Ovary (tissue), 9 donors: Measurements from ENCODE around the gene NPDC1. TPM values are rescaled to one million over a fixed set of nuclear protein-coding genes. Genes with fewer than 3 reads are reported as not detected.
A peak's percentile ranks its signal among the peaks of the same experiment; 100 is the strongest.

Experiments used
- DNase-seq, 5 donors: peaks; one replicate each; pipeline ENCODE4 v3.0.0-alpha.2; 2019 to 2020
- H3K27ac ChIP-seq, 2 donors: fragments of 200-600 bp; one replicate each; pipeline versions ENCODE4 v1.5.1 to v1.8.0; 2019 to 2022
- H3K27me3 ChIP-seq: fragments of 200-600 bp; one replicate; pipeline ENCODE4 v1.8.0; 2022
- H3K36me3 ChIP-seq: fragments of 200-600 bp; sonication (generic); one replicate; pipeline ENCODE4 v1.5.1; 2019
- H3K4me1 ChIP-seq: one replicate; pipeline ENCODE4 v1.8.1; 2013; ENCODE audit warnings: mild to moderate bottlenecking, moderate library complexity; ENCODE audit not compliant: insufficient read depth
- H3K4me3 ChIP-seq: fragments of 200-600 bp; sonication (generic); one replicate; pipeline ENCODE4 v1.5.1; 2017
- H3K9me3 ChIP-seq, 2 donors: fragments of 200-600 bp in 1 of 2; sonication (generic) in 1 of 2; one replicate each; pipeline versions ENCODE4 v1.5.1 to v1.8.1; 2013 to 2019; ENCODE audit warnings: mild to moderate bottlenecking in 1 of 2, moderate library complexity in 1 of 2
- EP300 ChIP-seq: sonication (generic); formaldehyde crosslinking; IDR thresholded peaks from one replicate; pipeline ENCODE4 v1.6.1; 2017; ENCODE audit warnings: antibody characterized with exemption
- POLR2A ChIP-seq: fragments of 450-650 bp; IDR thresholded peaks from one replicate; pipeline ENCODE4 v1.6.1; 2017; ENCODE audit warnings: antibody characterized with exemption, mild to moderate bottlenecking, moderate library complexity
- WGBS, 3 donors: extraction: QIAGEN DNeasy Blood & Tissue Kit in 1 of 3; methylation state at CpG; one replicate each; pipeline versions ENCODE4 v1.1.5 to v1.1.7; 2013 to 2017; 5-methylcytosine and 5-hydroxymethylcytosine counted together
- intact Hi-C, 4 donors: fragments of 100-400 bp; cut with DNase I; formaldehyde crosslinking; loops; one replicate each; pipeline versions ENCODE4 v1.11.0 to v1.15.1; 2022 to 2023
- polyA plus RNA-seq, 2 donors: library from polyadenylated mRNA; stranded (reverse); fragments of 200-250 nt in 1 of 2; fragments of 350-450 nt in 1 of 2; fragmentation: Illumina TruSeq in 1 of 2; extraction: RNeasy Lipid Tissue Mini Kit (QIAGEN cat#74804) in 1 of 2; gene quantifications; one replicate each; pipeline ENCODE4 v1.2.3, GENCODE V29; 2013 to 2014
- total RNA-seq, 7 donors: library from RNA; depleted of rRNA in 2 of 7; stranded (reverse); fragments of >200 nt in 2 of 7; fragmentation: NEBNext Ultra II Directional in 3 of 7; extraction: Animal tissue kit (Norgen Biotek cat#: 25700) in 3 of 7; gene quantifications; one replicate each; pipeline versions ENCODE4 v1.1.0 to v1.2.4, GENCODE V29; 2016 to 2023
- TF ChIP-seq, protein P1 (sequence below), 3 donors: fragments of 450-650 bp in 2 of 3; fragments of 200-600 bp in 1 of 3; IDR thresholded peaks; one replicate each; pipeline versions ENCODE4 v1.5.1 to v1.8.0; 2016 to 2022; ENCODE audit warnings: antibody characterized with exemption in 3 of 3, mild to moderate bottlenecking in 1 of 3
- donor health status: DM: no; HTN: no; CAD: no; lungs with moderate emphysema.
- donor health status: DM: no; HTN: no; CAD: no.
- donor health status: Bipolar disorder and iron deficiency.
- donor health status: DM: yes; HTN: yes; CAD: no.
- donor health status: DM: no; HTN: no; CAD: no.
- donor health status: DM: yes; HTN: yes; CAD: no.

The NPDC1 gene
- total and polyA plus RNA-seq, 9 donors = 2.1 to 112 (median 49.9) TPM

DNA sequence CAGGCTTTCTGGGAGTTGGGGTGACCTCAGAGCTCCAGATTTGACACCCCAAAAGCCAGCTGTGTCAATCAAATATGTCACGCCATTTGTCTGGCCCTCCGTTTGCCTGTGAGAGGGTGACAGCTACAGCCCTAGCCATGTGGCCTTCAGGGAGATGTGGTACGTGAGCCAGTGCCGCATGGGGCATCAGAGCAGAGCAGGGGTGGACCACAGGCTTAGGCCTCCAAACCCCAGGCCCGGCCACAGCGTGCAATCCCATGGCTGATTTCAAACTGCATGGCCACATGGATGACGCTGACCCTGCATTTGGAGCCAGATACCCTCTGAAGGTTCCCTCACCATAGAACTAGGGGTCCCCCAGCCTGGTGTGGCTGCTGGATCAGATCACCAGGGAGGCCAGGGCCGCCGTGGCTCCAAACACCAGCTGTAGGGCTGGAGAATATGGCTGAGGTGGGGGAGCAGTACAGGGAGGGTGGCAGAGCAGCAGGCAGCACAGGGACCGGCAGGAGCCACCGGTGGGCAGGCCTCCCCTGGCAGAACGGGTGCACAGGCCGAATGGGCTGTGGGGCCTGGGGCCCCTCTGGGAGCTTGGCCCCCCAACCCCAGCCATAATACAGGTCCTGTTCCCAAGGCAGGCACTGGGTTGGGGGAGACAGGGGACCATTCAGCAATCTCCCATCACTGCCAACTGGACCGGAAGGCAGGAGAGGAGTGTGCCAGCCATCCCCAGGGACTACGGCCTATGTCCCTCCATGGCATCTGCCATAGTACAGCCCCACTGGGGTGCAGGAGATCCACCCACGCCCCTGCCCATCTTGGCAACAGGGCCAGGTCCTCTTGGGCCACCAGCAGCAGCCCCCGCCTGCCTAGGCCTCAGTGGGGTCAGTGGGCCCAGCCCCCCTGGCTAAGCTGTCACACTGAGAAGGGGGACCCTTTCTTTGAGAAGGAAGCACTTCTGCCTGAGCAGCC is 22.8 kb upstream of the NPDC1 start:
- Histone ChIP-seq H3K4me3 (no peak overlapping the region), H3K36me3 (no peaks in the 10 kb centered on the region), H3K4me1 (no peaks in the 10 kb centered on the region), H3K27me3 (peaks cover 4% of the 10 kb centered on the region), H3K9me3 (no peaks in the 10 kb centered on the region), H3K27ac (no peak overlapping the region)
- TF ChIP-seq, protein P1, sequence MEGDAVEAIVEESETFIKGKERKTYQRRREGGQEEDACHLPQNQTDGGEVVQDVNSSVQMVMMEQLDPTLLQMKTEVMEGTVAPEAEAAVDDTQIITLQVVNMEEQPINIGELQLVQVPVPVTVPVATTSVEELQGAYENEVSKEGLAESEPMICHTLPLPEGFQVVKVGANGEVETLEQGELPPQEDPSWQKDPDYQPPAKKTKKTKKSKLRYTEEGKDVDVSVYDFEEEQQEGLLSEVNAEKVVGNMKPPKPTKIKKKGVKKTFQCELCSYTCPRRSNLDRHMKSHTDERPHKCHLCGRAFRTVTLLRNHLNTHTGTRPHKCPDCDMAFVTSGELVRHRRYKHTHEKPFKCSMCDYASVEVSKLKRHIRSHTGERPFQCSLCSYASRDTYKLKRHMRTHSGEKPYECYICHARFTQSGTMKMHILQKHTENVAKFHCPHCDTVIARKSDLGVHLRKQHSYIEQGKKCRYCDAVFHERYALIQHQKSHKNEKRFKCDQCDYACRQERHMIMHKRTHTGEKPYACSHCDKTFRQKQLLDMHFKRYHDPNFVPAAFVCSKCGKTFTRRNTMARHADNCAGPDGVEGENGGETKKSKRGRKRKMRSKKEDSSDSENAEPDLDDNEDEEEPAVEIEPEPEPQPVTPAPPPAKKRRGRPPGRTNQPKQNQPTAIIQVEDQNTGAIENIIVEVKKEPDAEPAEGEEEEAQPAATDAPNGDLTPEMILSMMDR (IDR thresholded peaks at IDR 0.05) = no peak
- TF ChIP-seq POLR2A (no peak), EP300 (no peak)
- intact Hi-C loops = loop anchor here in 1 of 4 donors (5.0 kb wide), 1 partner anchor 42 kb away; the partner anchor contains the start of gene ABCA2
- 83 to 87% (median 85%) methylated on average over 17 of the region's 17 CpGs for WGBS, 3 donors
- DNase-seq = no peak

DNA sequence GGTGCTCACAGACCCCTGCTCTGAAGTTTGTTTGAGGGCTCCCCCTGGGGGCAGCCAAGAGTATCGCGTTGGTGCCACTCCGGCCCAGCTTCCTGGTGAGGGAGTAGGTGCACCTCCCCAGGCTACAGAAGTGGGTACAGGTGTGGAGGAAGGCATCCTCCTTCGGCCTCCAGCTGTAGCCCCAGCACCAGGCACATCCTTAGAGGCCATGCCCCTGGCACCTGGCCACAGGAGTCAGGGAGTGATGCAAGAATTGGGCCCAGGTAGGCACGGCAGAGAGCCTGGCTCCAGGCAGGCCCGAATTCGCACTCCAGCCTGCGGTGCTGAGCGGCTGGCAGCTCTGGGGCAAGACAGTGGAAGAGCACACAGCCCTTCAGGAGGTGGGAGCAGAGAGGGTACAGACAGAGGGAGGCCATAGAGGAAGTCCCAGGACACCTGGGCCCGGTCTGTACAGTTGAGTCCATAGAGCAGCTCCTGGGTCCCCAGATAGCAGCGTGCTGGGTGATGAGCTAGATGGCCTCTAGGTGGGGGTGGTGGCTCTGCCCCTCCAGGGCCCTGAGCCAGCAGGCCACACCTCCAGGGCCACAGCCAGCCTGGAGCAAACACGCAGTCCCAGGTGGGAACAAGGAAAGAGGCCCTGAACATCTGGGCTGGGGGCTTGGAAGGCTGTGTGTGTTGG is 22.0 kb upstream of the NPDC1 start:
- Histone ChIP-seq H3K4me1 (no peaks in the 10 kb centered on the region), H3K9me3 (no peaks in the 10 kb centered on the region), H3K4me3 (no peak overlapping the region), H3K27me3 (peaks cover 4% of the 10 kb centered on the region), H3K36me3 (no peaks in the 10 kb centered on the region), H3K27ac (no peak overlapping the region)
- WGBS, 3 donors = 53 to 61% (median 55%) methylated on average over 11 to 12 of the region's 12 CpGs
- DNase-seq = peak; percentile 59 to 84 (median 77)
- no peak for TF ChIP-seq EP300
- no peak for TF ChIP-seq POLR2A
- TF ChIP-seq, protein P1 (IDR thresholded peaks at IDR 0.05) = peak; percentile 35 to 80 (median 79)
- intact Hi-C loops = loop anchor here in 1 of 4 donors (5.0 kb wide), 1 partner anchor 41 kb away; the partner anchor contains the start of gene ABCA2

DNA sequence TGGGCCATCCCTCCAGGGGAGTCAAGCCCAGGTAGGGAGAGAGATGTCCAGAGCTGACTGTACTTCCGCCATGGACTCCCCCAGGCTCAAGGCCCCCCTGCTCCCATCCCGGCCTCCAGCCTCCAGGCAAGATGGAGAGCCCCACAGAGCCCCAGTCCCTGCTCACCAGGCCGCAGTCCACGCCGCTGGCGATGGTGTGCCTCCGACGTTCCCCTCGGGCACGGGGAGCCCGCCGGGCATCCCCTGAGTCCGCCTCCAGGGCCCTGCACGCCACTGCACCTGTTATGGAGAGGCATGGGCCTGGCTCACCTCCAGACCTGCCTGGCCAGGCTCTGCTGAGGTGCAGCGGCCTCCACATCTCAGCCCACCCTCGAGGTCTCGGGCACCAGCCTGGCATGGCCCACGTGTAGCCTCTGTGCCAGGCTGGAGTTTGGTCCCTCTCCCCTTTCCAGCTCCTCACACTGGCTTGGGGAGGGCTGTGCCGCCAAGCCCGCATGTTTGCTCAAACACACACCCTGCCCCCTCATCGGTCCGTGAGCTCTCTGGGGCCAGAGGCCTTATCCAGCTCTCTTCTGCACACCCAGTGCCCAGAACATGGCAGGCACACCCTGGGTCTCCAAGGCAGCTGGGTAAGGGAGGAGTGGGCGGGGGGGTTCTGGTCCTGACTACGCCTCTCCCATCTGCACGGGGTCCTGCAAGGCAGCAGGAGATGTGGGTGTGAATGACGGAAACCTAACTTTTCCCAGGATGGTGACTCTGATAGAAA is 20.3 kb upstream of the NPDC1 start:
- TF ChIP-seq EP300 (no peak), POLR2A (no peak)
- TF ChIP-seq, protein P1 (IDR thresholded peaks at IDR 0.05) = no peak
- no peak for DNase-seq
- Histone ChIP-seq H3K36me3 (no peaks in the 10 kb centered on the region), H3K9me3 (no peaks in the 10 kb centered on the region), H3K4me3 (no peak overlapping the region), H3K27me3 (peaks cover 4% of the 10 kb centered on the region), H3K4me1 (no peaks in the 10 kb centered on the region), H3K27ac (no peak overlapping the region)
- intact Hi-C loops = loop anchor here in 1 of 4 donors (5.0 kb wide), 1 partner anchor 39 kb away; the partner anchor contains the start of gene ABCA2
- 86 to 93% (median 87%) methylated on average over 26 of the region's 26 CpGs for WGBS, 3 donors
